Vagina (tissue), 2 donors: ENCODE measurements around the gene PSME3IP1. TPM values are rescaled to one million over a fixed set of nuclear protein-coding genes. Genes with fewer than 3 reads are reported as not detected.

Experiments used
- DNase-seq, 2 donors: peaks; one replicate each; pipeline ENCODE4 v3.0.0-alpha.2; 2017; ENCODE audit errors: extremely low spot score in 2 of 2
- H3K27ac ChIP-seq: fragments of 200-600 bp; sonication (generic); one replicate; pipeline ENCODE4 v1.5.1; 2019
- H3K27me3 ChIP-seq: fragments of 200-600 bp; sonication (generic); one replicate; pipeline ENCODE4 v1.5.1; 2019
- H3K36me3 ChIP-seq, 2 donors: fragments of 200-600 bp; sonication (generic); one replicate each; pipeline ENCODE4 v1.5.1; 2017 to 2019
- H3K4me1 ChIP-seq: fragments of 200-600 bp; sonication (generic); one replicate; pipeline ENCODE4 v1.5.1; 2019
- H3K4me3 ChIP-seq, 2 donors: fragments of 200-600 bp; sonication (generic); 1 replicate in 1 of 2; 2 replicates in 1 of 2; pipeline ENCODE4 v1.5.1; 2016 to 2019
- H3K9me3 ChIP-seq: fragments of 200-600 bp; sonication (generic); one replicate; pipeline ENCODE4 v1.5.1; 2019
- CTCF ChIP-seq, 3 experiments: fragments of 450-650 bp in 2 of 3; fragments of 200-600 bp in 1 of 3; sonication (generic) in 1 of 3; IDR thresholded peaks; one replicate each; pipeline ENCODE4 v1.5.1; 2017 to 2019; ENCODE audit warnings: antibody characterized with exemption in 3 of 3, mild to moderate bottlenecking in 2 of 3, moderate library complexity in 2 of 3
- POLR2A ChIP-seq, 2 donors: fragments of 450-650 bp; IDR thresholded peaks; one replicate each; pipeline ENCODE4 v1.6.1; 2017; ENCODE audit warnings: antibody characterized with exemption in 2 of 2, mild to moderate bottlenecking in 2 of 2, moderate library complexity in 2 of 2
- POLR2AphosphoS5 ChIP-seq, 2 donors: sonication (generic); formaldehyde crosslinking; IDR thresholded peaks; one replicate each; pipeline ENCODE4 v1.9.0; 2017; ENCODE audit warnings: antibody characterized with exemption in 2 of 2, mild to moderate bottlenecking in 2 of 2, low read depth in 1 of 2; ENCODE audit not compliant: insufficient read depth in 1 of 2
- intact Hi-C: fragments of 100-400 bp; cut with DNase I; formaldehyde crosslinking; loops from one replicate; pipeline ENCODE4 v1.15.1; 2023
- total RNA-seq: library from RNA; depleted of rRNA; stranded (reverse); fragments of >200 nt; gene quantifications from one replicate; pipeline ENCODE4 v1.2.3, GENCODE V29; 2016

Gene PSME3IP1
- total RNA-seq, 1 donor from 2014 or later, result 70.5 TPM

- H3K9me3 ChIP-seq, result no peaks in the 10 kb centered on the region
- DNase-seq, result no peak
- H3K4me1 ChIP-seq, result peaks cover 34% of the 10 kb centered on the region
- H3K4me3 ChIP-seq, result no peak overlapping the region
- no peak overlapping the region for H3K27ac ChIP-seq
- H3K27me3 ChIP-seq, result no peaks in the 10 kb centered on the region
- no peaks in the 10 kb centered on the region for H3K36me3 ChIP-seq
- intact Hi-C loops, result no loop called here
- TF ChIP-seq CTCF (IDR thresholded peaks at IDR 0.05), result no peak
These were observed 43.8 kb downstream of the PSME3IP1 start for GRCh38 chr16:57141822-57142631.

- H3K4me3 ChIP-seq, result no peak overlapping the region
- H3K4me1 ChIP-seq, result peaks cover 25% of the 10 kb centered on the region
- H3K27ac ChIP-seq, result no peak overlapping the region
- no peaks in the 10 kb centered on the region for H3K27me3 ChIP-seq
- H3K9me3 ChIP-seq, result no peaks in the 10 kb centered on the region
- TF ChIP-seq CTCF (IDR thresholded peaks at IDR 0.05), result no peak
- no peak for TF ChIP-seq POLR2A (IDR thresholded peaks at IDR 0.05)
- no peak for TF ChIP-seq POLR2AphosphoS5 (IDR thresholded peaks at IDR 0.05; ENCODE audit: insufficient read depth in 1 of 2, low read depth in 1 of 2)
- no peaks in the 10 kb centered on the region for H3K36me3 ChIP-seq
- intact Hi-C loops, result no loop called here
- DNase-seq, result no peak
These were observed 44.7 kb downstream of the PSME3IP1 start for GRCh38 chr16:57140931-57141668.

GRCh38 chr16:57138281-57138935 is 47.4 kb downstream of the PSME3IP1 start:
- peaks cover 12% of the 10 kb centered on the region for H3K4me1 ChIP-seq
- H3K27me3 ChIP-seq, result no peaks in the 10 kb centered on the region
- DNase-seq, result no peak
- no peak overlapping the region for H3K4me3 ChIP-seq
- H3K36me3 ChIP-seq, result no peaks in the 10 kb centered on the region
- H3K9me3 ChIP-seq, result no peaks in the 10 kb centered on the region
- TF ChIP-seq POLR2AphosphoS5 (IDR thresholded peaks at IDR 0.05; ENCODE audit: insufficient read depth in 1 of 2, low read depth in 1 of 2) (no peak), POLR2A (IDR thresholded peaks at IDR 0.05) (no peak), CTCF (IDR thresholded peaks at IDR 0.05) (no peak)
- intact Hi-C loops, result no loop called here
- no peak overlapping the region for H3K27ac ChIP-seq

GRCh38 chr16:57137566-57138273 is 48.1 kb downstream of the PSME3IP1 start:
- no peaks in the 10 kb centered on the region for H3K27me3 ChIP-seq
- no peak for DNase-seq
- H3K36me3 ChIP-seq, result no peaks in the 10 kb centered on the region
- peaks cover 11% of the 10 kb centered on the region for H3K4me1 ChIP-seq
- H3K27ac ChIP-seq, result no peak overlapping the region
- no peaks in the 10 kb centered on the region for H3K9me3 ChIP-seq
- TF ChIP-seq POLR2A (IDR thresholded peaks at IDR 0.05) (no peak), CTCF (IDR thresholded peaks at IDR 0.05) (no peak), POLR2AphosphoS5 (IDR thresholded peaks at IDR 0.05; ENCODE audit: insufficient read depth in 1 of 2, low read depth in 1 of 2) (no peak)
- intact Hi-C loops, result no loop called here
- no peak overlapping the region for H3K4me3 ChIP-seq
